Activated CD8-positive, alpha-beta memory T cell treated with anti-CD3 and anti-CD28 coated beads for 48 hours (primary cell): ENCODE data around the gene NLE1.
"Not testable (repeated sequence)": the region's sequence is repeated elsewhere in the genome, so short reads cannot be mapped to it uniquely, and the experiment has no call there.

Experiments
- DNase-seq, 3 experiments: peaks; one replicate each; pipeline ENCODE4 v3.0.0-alpha.2; 2020; ENCODE audit warnings: low read depth in 2 of 3, low spot score in 2 of 3

NLE1 gene

DNA sequence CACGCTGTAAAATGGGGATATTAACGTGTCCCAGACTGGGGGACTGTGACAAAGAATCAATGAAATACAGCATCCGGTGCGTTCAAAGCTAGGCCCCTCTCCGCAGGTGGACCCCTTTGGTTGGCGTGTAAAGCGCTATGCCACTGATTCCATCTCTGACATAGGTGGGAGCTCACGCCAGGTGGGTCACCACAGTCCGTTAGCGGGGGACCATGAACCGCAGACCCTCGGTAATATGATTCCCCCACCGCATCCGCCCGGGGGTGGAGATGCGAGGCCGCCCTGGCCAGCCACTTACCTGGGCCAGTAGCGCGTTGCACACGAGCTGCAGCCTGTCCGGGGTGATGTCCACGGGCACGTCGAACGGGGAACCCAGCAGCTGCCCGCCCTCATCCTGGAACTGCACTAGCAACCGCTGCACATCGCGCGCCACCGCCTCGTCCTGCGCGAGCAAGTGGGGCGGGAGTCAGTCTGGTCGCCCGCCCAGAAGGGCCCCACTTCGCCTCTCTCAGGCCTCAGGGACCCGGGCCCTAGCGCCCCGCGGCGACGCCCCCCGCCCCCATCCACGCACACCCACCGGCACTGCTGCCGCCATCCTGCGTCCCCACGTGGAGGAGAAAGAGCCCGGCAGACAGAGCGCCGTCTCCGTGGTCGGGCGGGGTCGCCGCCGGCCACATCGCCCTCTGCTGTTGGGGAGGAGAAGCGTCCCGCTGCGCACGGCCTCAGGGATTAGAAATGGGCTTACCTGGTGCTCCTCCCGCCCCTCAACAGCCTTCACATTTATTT, at the start of gene NLE1:
TSS of gene NLE1 (minus strand) at position 623 of the 786 bp plus-strand sequence. CDS start at position 595, 28 bp downstream.
- peak; percentile 81 to 93 (median 81) for DNase-seq

DNA sequence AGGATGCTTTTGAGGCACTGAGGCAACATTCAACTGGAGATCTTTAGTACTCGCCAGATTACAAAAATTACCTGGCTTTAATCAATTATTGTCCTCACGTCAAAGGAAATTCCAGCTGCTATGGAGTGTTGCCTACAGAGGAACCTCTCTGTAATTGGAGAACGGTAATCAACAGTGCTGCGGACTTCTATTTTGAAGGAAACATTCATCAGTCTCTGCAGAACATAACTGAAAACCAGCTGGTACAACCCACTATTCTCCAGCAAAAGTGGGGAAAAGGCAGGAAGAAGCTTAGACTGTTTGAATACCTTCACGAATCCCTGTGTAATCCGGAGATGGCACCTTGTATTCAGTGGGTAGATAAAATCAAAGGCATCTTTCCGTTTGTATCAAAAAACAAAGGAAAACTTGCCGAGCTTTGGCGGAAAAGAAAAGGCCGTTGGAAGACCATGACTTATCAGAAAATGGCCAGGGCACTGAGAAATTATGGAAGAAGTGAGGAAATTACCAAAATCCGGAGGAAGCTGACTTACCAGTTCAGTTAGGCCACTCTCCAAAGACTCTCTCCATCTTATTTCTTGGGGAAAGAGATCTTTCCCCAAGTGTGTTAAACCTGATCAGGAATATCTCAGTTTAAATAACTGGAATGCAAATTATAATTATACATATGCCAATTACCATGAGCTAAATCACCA, 49.0 kb upstream of the NLE1 start:
- no peak for DNase-seq

DNA sequence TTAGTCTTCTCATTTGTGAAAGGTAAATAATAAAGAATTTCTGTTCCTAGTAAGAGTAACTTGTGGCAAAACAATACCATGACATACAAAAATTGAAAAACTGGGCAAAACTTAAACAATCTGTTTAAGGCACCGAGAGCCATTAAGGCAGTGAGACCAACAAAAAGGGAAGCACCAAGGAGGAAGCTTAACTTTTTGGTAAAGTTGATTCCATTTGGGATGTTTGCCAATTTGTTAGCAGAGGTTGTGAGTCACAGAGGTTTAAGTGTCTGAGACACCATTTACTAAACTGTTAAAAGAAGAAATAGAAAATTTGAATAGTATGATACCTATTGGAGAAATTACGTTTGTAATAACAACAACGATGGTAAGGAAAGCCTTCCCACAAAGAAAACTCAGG, 47.2 kb upstream of the NLE1 start:
- DNase-seq: no peak

DNA sequence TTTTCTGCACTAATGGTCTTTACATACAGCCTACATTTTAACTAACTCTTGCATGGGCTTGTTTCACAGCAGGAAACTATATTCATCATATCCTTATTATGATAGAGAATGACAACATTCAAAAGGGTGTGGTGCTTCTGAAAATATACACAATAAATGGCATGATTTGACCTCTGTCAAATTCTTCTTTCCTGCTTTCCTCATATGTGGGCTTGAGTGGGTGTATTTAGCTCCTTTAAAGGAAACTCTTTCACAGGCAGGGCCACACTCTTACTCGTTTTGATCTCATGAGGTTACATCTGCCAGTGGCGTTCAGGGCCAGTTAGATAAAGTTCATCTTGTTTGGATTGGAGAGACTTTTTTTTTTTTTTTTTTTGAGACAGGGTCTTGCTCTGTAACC, 46.0 kb upstream of the NLE1 start:
- no peak for DNase-seq

DNA sequence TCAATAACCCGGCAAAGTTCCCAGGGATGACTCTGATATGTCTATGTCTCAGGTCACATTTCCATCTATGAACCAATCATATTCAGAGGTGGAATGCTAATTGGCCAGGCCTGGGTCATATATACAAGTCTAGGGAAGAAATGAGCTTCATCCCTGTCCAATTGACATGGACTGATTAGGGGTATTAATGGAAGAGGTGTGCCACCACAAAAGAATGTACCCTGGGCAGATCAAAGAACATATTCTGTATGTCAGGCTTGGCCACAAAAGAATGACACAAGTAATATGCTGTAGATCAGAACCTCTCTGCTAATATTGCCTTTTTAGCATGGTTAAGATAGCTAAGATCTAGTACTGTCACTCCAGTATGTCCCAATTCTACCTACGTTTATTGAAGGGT, 45.4 kb upstream of the NLE1 start:
- DNase-seq: no peak

DNA sequence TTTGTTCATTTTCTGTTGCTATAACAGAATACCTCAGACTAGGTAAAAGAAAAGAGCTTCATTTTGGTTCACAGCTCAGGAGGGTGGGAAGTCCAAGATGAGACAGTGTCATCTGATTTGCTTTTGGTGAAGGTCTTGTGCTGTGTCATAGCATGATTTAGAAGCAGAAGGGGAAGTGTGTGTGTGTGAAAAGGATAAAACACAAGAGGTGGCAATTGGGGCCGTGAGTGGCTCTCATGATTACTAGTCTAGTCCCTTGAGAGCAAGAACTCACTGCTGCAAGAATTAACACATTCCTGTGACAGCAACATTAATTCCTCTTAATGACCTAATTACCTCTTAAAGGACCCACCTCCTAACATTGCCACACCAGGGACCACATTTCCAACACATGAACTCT, 43.7 kb upstream of the NLE1 start:
- DNase-seq: no peak

DNA sequence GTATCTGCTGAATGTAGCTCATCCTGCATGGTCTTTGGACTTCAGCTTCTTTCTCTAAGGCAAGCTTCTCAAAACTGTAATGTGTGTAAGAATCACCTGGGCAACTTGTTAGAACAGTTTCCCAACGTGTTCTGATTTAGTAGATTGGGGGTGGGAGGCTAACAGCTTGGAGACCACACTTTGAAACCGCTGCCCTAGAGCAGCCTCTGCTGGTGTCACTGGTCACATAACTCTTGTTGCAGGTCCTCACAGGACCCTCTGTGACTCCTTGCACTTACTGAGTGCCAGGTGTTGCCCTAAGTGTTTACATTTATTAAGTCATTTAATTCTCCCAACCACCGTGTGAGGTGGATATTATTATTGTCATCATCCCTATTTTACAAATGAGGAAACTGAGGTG, 42.2 kb upstream of the NLE1 start:
- no peak for DNase-seq

DNA sequence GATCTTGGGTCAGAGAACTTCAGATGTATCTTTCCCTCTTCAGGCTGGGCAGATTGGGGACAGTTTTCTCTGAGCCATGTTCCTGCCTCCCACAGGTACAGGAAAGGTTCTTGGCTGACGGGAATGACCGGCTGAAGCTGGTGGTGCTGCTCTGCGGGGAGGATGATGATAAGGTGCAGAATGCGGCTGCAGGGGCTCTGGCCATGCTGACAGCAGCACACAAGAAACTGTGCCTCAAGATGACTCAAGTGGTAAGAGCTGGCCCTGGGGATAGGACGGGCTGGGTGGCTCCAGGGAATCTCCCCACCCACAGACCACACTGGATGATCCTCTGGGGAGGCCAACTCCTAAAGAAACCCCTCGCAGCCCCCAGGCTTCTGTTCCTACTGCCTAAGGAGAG, 41.2 kb upstream of the NLE1 start:
- DNase-seq: no peak

DNA sequence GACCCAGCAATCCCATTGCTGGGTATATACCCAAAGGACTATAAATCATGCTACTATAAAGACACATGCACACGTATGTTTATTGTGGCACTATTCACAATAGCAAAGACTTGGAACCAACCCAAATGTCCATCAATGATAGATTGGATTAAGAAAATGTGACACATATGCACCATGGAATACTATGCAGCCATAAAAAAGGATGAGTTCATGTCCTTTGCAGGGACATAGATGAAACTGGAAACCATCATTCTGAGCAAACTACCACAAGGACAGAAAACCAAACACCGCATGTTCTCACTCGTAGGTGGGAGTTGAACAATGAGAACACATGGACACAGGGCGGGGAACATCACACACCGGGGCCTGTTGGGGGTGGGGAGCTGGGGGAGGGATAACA, 37.3 kb upstream of the NLE1 start:
- DNase-seq: not testable (repeated sequence)

DNA sequence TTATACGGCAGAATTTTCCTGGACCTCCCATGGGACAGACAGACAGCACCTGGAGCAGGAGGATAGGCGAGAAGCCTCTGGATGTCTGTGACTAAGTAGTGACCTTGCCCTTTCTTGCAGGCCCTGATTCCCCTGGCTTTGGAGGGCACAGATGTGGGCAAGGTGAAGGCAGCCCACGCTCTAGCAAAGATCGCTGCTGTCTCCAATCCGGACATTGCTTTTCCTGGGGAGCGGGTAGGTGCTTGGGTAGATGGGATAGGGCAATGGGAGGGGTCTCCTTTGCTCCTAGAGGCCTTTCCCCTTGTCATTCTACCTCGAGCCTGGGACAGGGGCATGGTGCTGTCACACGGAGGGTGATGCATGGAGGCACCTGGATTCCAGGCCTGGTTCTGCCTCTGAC, 34.8 kb upstream of the NLE1 start:
- no peak for DNase-seq

DNA sequence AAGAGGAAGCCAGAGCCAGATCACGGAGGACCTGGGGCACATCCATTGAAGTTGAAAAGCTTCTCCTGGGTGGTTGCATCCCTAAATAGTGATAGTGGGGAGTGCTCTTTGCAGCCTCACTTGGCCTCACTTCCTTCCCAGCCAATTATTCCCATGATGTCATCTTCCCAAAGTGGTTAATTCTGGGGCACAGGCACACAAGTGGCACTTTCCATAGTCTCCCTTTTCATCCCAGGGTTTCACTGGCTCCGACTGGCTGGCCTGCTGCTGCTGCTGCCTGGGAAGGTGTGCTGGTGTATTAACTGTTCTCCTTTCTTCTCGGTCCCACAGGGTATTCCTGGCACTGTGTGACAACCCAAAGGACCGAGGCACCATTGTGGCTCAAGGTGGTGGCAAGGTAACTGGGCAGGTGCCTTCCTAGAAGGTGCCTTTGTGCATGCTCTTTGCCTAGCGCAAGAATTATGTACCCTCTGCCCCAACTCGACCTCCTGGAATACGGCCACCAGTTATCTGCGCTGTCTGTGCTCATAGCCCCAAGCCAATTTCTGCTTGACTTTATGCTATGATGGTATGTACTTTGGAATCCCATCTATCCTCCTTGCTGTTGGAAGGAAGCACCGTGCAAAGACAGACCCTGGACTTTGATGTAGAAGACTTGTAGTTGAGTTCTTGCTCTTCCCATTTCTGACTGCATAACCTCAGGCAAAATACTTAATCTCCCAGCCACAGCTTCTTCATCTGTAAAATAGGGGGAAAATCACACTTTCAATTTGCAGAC, 33.7 kb upstream of the NLE1 start:
- DNase-seq: no peak

DNA sequence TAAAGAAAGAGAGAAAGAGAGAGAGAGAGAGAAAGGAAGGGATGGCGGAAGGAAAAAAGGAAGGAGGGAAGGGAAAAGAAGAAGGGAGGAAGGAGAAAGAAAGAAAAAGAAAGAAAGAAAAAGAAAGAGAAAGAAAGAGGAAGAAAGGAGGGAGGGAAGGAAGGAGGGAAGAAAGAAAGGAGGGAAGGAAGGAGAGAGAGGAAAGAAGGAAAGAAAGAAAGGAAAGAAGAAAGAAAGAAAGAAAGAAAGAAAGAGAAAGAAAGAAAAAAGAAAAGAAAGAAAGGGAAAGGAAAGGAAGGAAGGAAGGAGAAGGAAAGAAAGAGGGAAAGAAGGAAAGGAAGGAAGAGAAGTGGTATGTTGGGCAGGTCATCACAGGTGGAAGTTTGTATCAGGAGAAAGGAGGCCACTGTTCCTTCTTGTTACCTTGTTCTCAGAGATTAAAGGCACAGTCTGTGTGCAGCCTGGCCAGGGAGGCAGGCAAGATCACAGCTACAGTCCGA, 32.8 kb upstream of the NLE1 start:
- DNase-seq: no peak

DNA sequence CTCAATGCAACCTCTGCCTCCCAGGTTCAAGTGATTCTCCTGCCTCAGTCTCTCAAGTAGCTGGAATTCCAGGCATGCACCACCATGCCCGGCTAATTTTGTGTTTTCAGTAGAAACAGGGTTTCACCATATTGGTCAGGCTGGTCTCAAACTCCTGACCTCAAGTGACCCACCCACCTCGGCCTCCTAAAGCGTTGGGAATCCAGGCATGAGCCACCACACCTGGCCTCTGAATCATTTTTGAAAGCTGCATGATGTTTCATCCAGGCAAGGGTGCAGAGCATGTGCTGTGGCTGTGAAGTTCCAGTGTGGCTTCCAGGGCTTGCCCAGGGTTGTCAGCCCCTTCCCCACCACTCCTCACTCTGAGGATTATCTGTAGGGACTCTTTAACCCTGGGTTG, 30.2 kb upstream of the NLE1 start:
- not testable (repeated sequence) for DNase-seq

DNA sequence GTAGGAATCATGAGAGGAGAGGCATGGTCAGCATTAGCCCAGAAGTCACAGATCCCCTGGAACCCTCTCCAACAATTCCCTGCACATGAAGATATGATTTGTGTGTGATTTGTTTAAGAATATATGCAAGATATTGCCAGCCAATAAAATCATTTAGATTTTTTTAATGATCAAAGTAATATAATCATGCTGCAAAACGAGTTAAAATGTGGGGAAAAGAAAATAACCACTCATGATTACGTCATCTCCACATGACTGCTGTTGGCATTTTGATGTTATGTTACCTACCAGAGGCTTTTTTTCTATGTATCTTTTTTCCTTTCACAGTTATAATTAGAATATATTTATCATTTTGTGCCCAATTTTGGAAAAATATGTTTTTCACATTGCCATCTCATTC, 29.7 kb upstream of the NLE1 start:
- no peak for DNase-seq

DNA sequence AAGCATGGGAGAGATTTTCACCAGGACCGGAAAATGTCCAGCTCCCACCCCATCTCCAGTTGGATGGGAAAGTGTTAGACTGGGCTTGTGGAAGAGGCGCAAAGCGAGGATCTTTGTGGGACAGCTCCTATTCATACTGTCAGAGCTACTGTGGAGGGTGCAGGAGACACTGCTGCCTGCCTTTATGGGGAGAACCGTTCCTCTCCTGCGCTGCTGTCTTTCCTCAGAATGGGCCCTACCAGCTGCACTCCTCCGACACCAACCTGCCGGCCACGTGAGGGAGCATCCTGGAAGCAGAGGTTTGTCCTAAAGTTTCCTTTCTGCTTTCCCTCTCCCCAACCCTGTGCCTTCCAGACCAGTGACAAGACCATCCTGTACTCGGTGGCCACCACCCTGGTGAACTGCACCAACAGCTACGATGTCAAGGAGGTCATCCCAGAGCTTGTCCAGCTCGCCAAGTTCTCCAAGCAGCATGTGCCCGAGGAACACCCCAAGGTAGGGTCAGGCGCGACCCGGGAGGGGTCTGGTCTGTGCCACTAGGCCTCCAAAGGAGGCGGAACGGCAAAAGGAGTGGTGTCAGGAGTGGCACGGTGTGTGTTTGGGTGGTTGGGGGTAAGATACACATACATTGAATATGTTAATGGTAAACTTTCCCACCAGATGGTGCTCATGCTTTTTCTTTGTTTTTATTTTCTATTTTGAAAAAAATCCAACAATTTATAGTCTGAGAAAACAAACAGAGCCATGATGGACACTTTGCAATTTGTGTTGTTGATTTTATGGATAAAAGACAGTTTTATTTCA, 29.1 kb upstream of the NLE1 start:
- DNase-seq: no peak

DNA sequence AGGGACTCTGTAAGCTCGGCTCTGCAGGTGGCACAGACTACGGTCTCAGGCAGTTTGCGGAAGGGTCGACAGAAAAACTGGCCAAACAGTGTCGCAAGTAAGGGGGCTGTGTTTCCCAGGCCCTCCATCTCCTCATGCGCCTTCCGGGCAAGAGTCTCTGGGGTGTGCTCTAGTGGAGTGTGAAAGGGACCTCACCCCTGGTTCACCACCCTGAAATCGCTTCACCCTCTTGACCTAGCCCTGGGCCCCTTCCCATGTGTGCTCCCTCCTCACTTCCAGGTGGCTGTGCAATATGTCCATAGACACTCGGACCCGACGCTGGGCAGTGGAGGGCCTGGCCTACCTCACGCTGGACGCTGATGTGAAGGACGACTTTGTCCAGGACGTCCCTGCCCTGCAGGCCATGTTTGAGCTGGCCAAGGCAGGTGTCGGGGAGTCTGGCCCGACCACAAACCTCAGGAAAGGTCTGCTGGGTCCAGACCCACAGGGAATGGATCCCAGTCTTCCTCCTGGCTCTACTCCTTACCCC, 27.8 kb upstream of the NLE1 start:
- no peak for DNase-seq

DNA sequence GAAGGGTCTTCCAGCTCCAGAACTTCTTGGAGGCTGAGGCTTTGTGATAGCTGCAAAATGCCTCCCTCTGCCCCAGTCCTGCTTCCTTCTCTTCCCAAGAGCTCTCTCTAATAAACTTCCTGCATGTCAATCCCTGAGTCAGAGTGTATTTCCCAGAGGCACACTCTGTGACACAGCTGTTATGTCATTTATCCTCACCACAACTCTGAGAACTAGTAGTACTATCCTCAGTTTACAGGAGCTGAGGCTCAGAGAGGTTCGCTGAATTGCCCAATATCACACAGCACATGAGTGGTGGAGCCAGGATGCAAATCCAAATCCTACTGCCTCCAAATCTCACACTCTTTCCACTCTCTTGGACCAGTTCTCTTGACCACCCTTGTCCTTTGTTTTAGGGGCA, 25.6 kb upstream of the NLE1 start:
- no peak for DNase-seq

DNA sequence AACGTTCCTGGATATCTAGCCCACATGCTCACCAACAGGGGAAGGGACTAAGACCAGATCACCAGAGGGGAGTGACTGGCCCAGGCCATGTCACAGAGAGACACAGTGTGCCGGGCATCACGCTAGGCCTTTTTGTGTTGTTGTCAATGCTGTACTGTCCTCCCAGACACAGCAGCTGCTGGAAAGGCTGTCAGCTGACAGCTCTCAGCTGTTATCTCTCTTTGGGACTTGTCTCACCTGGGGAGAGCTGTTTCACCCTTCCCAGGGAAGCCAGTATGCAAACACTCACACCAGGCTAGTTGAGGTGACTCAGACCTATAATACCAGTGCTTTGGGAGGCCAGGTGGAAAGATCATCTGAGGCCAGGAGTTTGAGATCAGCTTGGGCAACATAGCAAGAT, 24.9 kb upstream of the NLE1 start:
- no peak for DNase-seq

DNA sequence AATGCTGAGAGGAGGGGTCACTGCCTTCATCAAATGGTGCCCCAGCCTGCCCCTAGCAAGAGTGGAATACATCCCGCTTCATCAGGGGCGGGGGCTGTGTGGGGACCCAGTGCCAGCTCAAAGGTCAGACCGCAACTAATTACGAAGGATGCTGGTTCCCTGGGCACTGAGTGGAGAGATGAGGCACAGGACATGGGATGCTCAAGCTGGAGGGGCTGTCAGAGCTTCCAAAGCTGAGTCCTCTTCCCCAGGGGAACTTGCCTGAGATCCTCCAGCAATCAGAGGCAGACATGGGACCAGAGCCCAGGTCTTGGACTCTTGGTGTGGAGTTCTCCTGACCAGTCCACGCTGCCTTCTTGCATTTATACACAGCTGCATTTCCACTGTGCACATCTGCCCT, 24.4 kb upstream of the NLE1 start:
- no peak for DNase-seq

DNA sequence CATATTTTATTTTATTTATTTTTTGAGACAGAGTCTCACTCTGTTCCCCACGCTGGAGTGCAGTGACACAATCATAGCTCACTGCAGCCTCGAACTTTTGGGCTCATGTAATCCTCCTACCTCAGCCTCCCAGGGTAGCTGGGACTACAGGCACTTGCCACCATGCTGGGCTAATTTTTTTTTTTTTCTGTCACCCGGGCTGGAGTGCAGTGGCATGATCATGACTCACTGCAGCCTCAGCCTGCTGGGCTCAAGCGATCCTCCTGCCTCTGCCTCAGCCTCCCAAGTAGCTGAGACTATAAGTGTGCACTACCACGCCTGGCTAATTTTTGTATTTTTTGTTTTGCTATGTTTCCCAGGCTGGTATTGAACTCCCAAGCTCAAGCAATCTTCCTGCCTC, 22.6 kb upstream of the NLE1 start:
- DNase-seq: no peak

DNA sequence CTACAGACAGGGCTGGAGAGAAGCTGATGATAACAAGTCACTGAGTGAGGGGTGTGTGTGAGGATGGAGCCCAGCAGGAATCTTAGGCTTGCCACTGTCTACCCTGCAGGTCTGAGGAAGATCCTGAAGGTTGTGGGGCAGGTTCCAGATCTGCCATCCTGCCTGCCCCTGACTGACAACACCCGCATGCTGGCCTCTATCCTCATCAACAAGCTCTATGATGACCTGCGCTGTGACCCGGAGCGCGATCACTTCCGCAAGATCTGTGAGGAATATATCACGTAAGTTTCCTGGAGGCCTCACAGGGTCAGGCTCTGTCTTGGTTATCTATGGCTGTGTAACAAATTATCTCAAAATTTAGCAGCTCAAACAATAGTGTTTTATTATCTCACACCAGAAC, 21.8 kb upstream of the NLE1 start:
- DNase-seq: no peak
